Astrocyte of the spinal cord (primary cell): Measurements from ENCODE around the gene ASIC5.

ENCODE experiments used
- DNase-seq: peaks from one replicate; pipeline ENCODE4 v3.0.0; 2011; ENCODE audit warnings: low read depth, low spot score
- H3K4me3 ChIP-seq: 2 replicates; pipeline ENCODE4 v1.5.1; 2011; ENCODE audit warnings: low read depth, mild to moderate bottlenecking, low read length, moderate library complexity
- CTCF ChIP-seq: IDR thresholded peaks from 2 replicates; pipeline ENCODE4 v1.5.1; 2012; ENCODE audit warnings: low read depth, mild to moderate bottlenecking, low read length, inconsistent platforms
- in situ Hi-C: cut with HindIII; loops from 2 replicates; pipeline ENCODE4 v1.10.0; 2017; ENCODE audit warnings: low sequenced_read_pairs

Gene ASIC5

GRCh38 chr4:155883895-155884294 lies 17.8 kb upstream of the ASIC5 start:
- no peak overlapping the region for H3K4me3 ChIP-seq
- DNase-seq, result no peak
- TF ChIP-seq CTCF, result no peak
- in situ Hi-C loops, result no loop called here

GRCh38 chr4:155881555-155881954 lies 15.5 kb upstream of the ASIC5 start:
- TF ChIP-seq CTCF, result no peak
- in situ Hi-C loops, result no loop called here
- H3K4me3 ChIP-seq, result no peak overlapping the region
- DNase-seq, result no peak

- TF ChIP-seq CTCF, result no peak
- in situ Hi-C loops, result no loop called here
- DNase-seq, result no peak
- no peak overlapping the region for H3K4me3 ChIP-seq
These were observed 13.7 kb upstream of the ASIC5 start for GRCh38 chr4:155879767-155880166.

DNA sequence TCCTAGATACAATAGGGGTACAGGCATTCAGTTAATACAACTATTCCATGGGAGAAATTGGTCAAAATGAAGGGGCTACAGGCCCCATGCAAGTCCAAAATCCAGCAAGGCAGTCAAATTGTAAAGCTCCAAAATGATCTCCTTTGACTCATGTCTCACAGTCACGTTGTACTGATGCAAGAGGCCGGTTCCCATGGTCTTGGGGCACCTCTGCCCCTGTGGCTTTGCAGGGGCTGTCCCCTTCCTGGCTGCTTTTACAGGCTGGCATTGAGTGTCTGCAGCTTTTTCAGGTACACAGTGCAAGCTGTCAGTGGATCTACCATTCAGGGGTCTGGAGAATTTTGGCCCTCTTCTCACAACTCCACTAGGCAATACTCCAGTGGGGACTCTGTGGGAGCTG lies 12.5 kb upstream of the ASIC5 start:
- DNase-seq, result no peak
- no peak for TF ChIP-seq CTCF
- H3K4me3 ChIP-seq, result no peak overlapping the region
- in situ Hi-C loops, result no loop called here

DNA sequence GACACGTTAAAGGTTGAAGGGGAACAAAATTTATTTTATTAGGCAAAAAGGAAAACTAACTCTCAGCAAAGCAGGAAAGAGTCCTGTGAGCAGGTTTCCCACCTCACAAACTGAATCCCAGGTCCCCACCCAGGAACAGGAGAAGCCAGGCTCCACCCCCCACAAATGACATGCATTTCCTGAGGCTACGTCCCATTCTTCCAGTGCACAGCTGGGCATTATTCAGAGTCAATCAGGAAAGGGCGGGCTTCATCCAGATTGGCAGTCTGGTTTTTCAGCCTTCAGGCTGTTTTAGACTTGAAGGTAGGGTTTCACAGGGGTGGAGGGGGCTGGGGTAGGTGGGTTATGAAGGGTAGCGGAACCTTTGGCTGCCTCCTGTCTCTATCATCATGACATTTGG lies 11.9 kb upstream of the ASIC5 start:
- in situ Hi-C loops, result no loop called here
- no peak for DNase-seq
- no peak overlapping the region for H3K4me3 ChIP-seq
- no peak for TF ChIP-seq CTCF

DNA sequence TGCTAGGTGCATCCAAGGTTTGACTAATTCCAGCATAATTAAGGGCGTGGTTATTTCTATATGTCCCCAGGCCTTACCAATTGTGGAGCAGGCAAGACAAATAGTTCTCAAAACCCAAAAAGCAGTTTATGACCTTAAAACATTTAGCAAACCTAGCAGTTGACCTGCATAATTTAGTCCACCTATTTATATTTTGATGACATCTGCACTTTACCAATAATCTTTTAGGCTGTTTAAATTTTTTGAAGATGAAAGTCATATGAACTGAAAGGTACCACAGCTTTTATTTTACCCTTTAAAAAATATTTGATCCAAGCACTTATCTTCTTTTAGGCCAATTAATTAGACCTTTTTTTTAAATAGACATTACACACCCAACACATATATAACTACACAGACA lies 9.8 kb upstream of the ASIC5 start:
- H3K4me3 ChIP-seq, result no peak overlapping the region
- DNase-seq, result no peak
- no peak for TF ChIP-seq CTCF
- in situ Hi-C loops, result no loop called here

- no peak for TF ChIP-seq CTCF
- in situ Hi-C loops, result no loop called here
- no peak for DNase-seq
- no peak overlapping the region for H3K4me3 ChIP-seq
These were observed 10.2 kb downstream of the ASIC5 start for GRCh38 chr4:155855897-155856296.
